GM19372 (cell line): ENCODE measurements around the gene TMPRSS9.
"Not testable (repeated sequence)": the region's sequence is repeated elsewhere in the genome, so short reads cannot be mapped to it uniquely, and the experiment has no call there.

Source experiments
- ATAC-seq: cut with Tn5 transposase; IDR thresholded peaks from one replicate; pipeline ENCODE4 v1.9.1; 2021; ENCODE audit warnings: mild to moderate bottlenecking, low read depth, moderate library complexity; ENCODE audit not compliant: unreplicated experiment

TMPRSS9 gene

DNA sequence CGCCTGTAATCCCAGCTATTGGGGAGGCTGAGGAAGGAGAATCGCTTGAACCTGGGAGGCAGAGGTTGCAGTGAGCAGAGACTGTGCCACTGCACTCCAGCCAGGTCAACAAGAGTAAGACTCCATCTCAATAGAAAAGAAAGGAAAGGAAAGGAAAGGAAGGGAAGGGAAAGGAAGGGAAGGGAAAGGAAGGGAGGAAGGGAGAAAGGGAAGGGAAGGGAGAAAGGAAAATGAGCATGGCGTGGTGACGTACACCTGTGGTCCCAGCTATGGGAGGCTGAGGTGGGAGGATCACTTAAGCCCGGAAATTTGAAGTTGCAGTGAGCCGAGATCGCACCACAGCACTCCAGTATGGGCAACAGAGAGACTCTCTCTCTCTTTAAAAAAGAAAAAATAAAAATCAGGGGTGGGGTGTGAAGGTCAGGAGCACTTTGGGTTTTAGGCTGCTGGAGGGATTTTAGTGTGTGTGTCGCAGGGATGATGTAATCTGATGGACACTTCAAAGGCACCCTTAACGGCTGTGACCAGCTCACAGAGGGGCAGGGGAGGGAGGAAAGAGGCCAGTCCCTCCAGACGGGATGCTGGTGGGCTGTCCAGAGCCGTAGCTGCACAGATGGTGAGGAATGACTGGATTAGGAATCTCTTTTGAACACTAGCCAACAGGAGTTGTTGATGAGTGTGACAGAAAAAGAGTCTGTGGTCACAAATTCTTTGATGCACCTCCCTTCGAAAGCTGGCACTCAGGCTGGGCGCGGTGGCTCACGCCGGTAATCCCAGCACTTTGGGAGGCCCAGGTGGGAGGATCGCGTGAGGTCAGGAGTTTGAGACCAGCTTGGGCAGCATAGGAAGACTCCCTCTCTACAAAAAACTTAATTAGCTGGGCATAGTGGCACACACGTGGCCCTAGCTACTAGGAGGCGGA is 27.6 kb downstream of the TMPRSS9 start:
- ATAC-seq: no peak

DNA sequence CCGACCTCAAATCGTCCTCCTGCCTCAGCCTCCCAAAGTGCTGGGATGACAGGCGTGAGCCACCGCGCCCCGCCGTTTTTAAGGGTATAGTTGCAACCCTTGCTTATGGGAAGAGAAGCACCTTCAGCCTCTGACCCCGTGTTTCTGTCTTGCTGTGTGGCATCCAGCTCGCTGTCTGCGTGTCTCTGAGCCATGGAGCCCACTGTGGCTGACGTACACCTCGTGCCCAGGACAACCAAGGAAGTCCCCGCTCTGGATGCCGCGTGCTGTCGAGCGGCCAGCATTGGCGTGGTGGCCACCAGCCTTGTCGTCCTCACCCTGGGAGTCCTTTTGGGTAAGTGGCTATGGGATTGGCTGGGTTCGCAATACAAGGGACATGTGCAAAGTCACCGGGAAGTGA is 29.5 kb downstream of the TMPRSS9 start:
- no peak for ATAC-seq

DNA sequence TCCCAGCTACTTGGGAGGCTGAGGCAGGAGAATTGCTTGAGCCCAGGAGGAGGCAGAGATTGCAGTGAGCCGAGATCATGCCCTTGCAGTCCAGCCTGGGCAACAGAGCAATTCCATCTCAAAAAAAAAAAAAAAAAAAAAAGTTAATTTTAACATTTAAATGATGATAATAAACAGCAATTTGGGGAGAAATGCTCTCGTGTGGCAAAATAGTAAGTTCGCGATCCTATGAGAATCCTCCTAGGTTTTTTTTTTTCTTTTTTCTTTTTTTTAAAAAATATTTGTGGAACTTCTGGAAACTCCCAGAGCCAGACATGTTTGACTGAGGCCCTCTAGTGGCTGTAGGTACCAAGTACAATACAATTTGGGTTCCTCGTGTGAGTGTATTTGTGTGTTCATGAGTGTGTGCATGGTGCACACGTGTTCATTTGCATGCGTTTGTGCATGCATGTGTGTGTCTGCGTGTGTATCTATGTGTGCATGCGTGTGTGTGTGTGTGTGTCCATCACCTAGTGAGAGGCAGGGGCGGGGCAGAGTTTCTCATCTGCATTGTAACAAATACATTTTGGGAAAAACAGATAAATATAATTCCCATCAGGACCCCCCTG is 31.2 kb downstream of the TMPRSS9 start:
- no peak for ATAC-seq

DNA sequence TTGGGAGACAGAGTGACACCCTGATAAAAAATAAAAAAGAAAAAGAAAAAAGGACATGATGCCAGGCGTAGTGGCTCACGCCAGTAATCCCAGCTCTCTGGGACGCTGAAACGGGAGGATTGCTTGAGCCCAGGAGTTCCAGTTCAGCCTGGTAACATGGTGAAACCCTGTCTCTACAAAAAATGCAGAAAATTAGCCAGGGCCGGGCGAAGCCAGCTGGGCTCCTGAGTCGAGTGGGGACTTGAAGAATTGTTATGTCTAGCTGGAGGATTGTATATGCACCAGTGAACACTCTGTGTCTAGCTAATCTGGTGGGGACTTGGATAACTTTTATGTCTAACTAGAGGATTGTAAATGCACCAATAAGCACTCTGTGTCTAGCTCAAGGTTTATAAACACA is 32.3 kb downstream of the TMPRSS9 start:
- no peak for ATAC-seq

DNA sequence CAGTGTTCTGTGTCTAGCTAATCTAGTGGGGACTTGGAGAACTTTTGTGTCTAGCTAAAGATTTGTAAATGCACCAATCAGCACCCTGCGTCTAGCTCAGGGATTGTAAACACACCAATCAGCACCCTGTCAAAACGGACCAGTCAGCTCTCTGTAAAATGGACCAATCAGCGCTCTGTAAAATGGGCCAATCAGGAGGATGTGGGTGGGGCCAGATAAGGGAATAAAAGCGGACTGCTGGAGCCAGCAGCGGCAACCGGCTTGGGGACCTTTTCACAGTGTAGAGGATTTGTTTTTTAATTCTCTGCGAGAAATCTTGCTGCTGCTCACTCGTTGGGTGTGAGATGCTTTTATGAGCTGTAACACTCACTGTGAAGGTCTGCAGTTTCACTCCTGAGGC is 32.8 kb downstream of the TMPRSS9 start:
- ATAC-seq: not testable (repeated sequence)

DNA sequence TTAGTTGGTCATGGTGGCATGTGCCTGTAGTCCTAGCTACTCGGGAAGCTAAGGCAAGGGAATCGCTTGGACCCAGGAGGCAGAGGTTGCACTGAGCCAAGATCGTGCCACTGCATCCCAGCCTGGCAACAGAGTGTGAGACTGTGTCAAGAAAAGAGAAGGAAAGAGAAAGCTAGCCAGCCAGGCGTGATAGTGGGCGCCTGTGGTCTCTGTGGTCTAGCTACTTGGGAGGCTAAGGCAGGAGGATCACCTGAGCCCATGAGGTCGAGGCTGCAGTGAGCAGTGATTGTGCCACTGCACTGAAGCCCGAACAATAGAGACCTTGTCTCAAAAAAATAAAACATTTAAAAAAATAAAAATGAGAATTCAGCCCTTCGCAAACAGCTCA is 34.0 kb downstream of the TMPRSS9 start:
- ATAC-seq: no peak

DNA sequence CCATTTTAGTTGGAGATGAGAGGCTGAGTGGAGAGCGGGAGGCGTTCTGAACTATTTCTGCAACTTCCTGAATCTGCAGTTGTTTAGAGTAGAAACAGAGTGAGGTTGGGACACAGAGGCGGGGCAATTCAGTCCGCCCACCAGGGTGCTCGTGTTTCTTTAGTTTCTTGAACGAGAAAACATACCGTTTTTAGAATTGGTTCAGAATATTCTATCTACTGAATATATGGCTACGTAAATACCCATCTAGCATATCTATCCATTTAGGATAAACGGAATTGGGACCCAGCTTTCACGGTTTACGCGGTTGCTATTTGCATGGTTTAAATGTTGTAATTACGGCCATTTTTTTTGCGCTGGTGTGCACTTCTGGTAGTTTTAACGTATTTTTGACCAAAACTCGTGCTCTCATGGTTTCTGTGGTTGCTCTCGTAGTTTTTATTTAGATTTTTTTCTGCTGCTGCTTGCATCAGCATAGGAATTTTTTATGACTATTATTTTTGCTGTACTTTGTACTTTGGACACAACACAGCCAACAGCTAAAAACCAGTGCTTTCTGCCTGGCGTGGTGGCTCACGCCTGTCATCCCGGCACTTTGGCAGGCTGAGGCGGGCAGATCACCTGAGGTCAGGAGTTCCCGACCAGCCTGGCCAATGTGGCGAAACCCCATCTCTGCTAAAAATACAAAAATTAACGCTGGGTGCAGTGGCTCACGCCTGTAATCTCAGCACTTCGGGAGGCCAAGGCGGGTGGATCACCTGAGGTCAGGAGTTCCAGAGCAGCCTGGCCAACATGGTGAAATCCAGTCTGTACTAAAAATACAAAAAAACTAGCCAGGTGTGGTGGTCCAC is 34.6 kb downstream of the TMPRSS9 start:
- ATAC-seq: peak; percentile 52

DNA sequence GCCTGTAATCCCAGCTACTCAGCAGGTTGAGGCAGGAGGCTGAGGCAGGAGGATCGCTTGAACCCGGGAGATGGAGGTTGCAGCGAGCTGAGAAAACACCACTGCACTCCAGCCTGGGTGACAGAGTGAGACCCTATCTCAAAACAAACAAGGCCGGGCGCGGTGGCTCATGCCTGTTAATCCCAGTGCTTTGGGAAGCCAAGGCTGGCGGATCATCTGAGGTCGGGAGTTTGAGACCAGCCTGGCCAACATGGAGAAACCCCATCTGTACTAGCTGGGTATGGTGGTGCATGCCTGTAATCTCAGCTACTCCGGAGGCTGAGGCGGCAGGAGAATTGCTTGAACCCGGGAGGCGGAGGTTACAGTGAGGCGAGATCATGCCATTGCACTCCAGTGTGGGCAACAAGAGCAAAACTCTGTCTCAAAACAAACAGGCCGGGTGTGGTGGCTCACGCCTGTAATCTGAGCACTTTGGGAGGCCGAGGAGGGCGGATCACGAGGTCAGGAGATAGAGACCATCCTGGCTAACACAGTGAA is 35.3 kb downstream of the TMPRSS9 start:
- not testable (repeated sequence) for ATAC-seq

DNA sequence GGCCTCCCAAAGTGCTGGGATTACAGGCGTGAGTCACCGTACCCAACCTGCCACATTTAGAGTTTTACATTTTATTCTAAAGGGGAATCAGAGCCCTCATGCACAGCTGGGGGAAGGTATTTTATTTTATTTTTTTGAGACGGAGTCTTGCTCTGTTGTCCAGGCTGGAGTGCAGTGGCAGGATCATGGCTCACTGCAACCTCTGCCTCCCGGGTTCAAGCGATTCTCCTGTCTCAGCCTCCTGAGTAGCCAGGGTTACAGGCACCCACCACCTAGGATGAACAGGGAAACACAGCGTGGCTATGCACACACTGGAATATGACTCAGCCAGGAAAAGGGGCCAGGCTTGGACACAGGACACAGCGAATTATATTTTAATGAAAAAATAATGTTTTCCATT is 37.1 kb downstream of the TMPRSS9 start:
- not testable (repeated sequence) for ATAC-seq

DNA sequence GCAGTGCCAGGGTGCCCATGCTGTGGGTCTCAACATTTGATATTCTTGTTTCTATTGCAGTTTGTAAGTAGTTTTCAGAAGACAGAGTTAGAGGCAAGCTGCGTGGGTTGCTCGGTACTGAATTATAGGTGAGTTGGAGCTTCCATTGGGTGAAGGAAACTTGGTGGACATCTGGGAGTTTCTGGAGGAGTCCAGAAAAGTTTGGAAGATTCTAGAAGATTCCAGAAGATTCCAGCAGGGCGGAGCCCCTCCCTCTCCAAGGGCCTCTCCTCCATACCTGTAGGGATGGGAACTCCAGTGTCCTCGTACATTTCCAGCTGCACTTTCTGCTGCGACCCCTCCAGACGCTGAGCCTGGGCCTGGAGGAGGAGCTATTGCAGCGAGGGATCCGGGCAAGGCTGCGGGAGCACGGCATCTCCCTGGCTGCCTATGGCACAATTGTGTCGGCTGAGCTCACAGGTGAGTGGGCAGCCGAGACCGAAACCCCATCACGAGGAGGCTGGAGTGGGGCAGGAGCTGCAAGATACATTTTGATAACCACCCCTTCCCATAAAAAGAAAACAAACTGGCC is 38.8 kb downstream of the TMPRSS9 start:
- ATAC-seq: no peak

DNA sequence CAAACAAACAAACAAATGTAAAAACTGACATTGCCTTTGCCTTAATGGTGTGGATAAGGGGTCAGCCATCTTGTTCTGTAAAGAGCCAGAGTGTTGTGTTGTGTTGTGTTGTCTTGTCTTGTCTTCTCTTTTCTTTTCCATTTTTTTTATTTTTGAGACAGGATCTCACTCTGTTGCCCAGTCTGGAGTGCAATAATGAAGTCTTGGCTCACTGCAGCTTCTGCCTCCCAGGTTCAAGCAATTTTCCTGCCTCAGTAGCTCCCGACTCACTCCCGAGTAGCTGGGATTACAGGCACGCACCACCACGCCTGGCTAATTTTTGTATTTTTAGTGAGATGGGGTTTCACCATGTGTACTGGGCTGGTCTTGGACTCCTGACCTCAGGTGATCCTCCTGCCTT is 39.5 kb downstream of the TMPRSS9 start:
- ATAC-seq: no peak

DNA sequence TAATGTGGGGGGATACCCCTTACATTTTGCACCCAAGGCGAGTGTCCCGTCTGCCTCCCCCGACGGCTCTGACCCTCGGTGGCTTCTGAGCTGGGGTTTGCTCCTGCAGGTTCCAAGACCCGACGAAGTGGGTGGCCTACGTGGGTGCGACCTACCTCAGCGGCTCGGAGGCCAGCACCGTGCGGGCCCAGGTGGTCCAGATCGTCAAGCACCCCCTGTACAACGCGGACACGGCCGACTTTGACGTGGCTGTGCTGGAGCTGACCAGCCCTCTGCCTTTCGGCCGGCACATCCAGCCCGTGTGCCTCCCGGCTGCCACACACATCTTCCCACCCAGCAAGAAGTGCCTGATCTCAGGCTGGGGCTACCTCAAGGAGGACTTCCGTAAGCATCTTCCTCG is 48.2 kb downstream of the TMPRSS9 start:
- ATAC-seq: no peak

DNA sequence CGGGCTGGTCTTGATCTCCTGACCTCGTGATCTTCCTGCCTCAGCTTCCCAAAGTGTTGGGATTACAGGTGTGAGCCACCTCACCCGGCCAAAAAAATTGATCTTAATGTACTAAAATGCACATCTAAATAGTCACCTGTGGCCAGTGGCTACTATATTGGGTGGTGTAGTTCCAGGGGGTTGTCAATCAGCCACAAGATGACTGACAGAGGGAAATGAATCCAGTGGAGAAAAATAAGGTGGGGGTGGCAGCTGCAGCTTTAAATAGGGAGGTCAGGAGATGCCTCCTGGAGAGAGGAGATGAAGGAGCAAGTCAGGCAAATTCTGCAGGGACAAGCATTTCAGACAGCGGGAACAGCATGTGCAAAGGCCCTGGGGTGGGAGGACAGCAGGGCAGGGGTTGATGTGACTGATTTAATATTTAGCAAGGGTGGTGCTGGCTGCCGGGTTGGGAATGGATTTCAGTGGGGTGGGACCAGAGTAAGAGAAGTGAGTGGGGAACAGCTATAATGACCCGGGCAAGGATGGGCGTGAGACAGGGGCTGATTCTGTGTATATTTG is 49.4 kb downstream of the TMPRSS9 start:
- ATAC-seq: no peak

DNA sequence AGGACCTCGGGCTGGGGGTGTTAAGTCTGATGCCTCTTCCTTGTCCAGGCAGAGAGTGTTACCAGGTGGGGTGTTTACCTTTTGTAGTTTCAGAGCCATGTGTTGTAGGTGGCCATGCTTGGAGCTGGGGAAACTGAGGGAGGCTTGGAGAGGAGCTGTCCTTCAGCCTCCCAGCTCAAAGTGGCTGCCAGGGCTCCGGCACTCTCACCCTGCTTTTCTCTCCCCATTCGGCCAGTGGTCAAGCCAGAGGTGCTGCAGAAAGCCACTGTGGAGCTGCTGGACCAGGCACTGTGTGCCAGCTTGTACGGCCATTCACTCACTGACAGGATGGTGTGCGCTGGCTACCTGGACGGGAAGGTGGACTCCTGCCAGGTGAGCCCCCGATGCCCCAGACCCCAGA is 50.0 kb downstream of the TMPRSS9 start:
- ATAC-seq: no peak

DNA sequence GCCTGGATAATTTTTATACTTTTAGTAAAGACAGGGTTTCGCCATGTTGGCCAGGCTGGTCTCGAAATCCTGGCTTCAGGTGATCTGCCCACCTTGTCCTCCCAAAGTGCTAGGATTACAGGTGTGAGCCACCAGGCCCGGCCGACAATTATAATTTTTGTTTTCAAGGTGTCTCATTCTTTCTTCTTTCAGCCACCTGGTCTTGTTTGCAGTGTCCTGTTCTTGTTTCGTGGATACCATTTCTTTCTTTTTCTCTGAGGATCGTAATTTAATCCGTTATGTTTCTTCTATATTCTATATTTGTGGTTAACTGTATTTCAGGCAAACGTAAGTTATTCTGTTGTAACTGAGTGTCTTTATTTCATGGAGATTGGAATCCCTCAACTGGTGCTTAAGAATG is 51.6 kb downstream of the TMPRSS9 start:
- ATAC-seq: no peak

DNA sequence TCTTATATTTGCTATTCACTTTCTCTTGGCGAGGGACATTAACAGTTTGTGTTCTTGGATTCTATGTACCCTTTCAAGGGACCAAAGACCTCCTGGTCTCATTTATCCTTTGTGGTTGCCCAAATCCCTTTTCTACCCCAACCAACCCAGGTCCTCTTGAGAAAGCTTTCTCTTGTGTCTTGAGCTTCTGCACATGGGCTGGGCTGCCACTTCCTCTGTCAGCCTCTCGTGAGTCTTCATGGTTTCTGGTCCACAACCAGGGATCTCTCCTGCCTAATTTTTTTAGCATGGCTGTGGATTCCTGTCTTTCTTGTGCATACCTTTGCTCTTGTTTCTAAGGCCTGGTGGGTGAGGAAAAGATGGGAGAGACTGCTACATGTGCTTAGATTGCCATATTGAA is 52.4 kb downstream of the TMPRSS9 start:
- no peak for ATAC-seq

DNA sequence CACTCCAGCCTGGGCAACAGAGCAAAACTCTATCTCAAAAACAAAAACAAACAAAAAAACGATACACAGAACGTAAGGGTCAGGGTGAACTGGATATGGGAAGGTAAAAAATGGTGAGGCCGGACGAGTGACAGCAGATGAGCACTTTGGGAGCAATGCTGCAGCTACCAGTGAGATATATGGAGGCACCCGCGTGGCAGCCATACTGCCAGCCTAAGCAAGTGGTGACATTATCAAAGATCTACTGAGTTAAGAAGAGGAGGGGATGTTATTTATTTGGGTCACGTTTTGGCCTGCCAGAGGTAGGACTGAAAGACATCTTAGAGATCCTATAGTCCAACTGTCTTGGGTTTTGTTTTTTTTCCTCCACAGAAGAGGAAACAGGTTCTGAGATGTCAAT is 53.1 kb downstream of the TMPRSS9 start:
- no peak for ATAC-seq

DNA sequence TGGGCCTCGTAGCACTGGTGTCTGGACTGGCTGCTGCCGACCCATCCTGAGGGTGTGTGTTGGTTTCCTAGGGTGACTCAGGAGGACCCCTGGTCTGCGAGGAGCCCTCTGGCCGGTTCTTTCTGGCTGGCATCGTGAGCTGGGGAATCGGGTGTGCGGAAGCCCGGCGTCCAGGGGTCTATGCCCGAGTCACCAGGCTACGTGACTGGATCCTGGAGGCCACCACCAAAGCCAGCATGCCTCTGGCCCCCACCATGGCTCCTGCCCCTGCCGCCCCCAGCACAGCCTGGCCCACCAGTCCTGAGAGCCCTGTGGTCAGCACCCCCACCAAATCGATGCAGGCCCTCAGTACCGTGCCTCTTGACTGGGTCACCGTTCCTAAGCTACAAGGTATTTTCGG is 53.6 kb downstream of the TMPRSS9 start:
- ATAC-seq: no peak

DNA sequence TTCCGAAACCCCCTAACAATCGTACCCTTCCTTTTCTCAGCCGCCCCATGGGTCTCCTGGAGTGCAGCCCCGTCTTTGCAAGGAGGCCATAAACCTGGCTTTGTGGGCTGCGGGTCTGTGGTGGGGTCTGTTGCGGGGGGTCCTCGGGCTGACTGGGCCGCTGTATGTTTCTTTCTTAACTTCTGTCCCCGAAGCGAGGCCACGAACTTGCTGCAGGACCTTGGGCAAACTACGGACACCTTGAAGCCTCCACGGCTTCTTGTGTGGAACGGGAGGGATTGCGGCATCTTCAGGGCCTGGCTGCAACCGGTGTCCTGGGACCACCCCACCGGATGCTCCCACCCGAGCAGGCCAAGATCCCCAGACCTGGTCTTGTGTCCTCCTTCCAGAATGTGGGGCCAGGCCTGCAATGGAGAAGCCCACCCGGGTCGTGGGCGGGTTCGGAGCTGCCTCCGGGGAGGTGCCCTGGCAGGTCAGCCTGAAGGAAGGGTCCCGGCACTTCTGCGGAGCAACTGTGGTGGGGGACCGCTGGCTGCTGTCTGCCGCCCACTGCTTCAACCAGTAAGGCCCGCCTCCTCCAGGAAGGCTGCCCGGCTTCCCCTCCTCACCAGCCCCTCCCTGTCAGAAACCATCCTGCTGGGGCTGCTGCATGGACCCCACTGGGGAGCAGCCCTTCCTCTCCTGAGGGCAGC is 55.4 kb downstream of the TMPRSS9 start:
- no peak for ATAC-seq

DNA sequence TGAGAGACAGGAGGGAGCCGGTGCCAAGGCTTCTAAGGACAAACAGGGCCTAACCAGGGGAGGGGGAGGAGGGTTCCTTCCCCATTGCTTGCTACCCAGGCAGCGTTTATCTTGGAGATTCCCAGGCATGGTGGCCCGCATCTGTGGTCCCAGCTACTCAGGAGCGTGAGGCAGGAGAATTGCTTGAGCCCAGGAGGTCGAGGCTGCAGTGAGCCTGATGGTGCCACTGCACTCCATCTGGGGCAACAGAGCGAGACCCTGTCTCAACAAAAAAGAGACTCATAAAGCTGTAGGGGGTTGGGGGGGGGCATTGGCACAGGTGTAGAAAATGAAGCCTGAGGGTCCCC is 55.9 kb downstream of the TMPRSS9 start:
- ATAC-seq: no peak
